Measurements from ENCODE around the gene SHISA6.

DNA sequence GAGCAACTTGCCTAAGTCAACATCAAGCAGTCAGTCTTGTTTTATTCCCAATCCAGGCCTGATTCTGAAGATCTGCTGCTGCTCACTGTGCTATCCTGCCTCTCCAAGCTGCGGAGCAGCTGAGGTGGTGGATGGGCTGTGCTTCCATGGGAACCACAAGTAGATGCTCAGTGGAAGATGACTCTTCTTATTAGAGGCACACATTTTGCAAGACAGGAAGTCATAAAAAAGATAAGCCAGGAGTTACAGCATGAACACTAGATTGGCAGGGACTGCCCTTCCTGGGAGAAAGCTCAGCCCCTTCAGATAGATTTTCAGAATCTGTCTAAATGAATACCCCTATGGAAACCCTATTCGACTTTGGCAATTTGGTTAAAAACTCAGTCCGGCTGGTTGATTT, 143.1 kb downstream of the SHISA6 start:
- TF ChIP-seq FOXM1 (IDR thresholded peaks at IDR 0.05; ENCODE audit: borderline replicate concordance, low read depth), result no peak
- TF ChIP-seq RAD21 (IDR thresholded peaks at IDR 0.05; ENCODE audit: low read depth), result no peak
- TF ChIP-seq, protein P1, sequence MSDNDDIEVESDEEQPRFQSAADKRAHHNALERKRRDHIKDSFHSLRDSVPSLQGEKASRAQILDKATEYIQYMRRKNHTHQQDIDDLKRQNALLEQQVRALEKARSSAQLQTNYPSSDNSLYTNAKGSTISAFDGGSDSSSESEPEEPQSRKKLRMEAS (IDR thresholded peaks at IDR 0.05), result no peak
- TF ChIP-seq EP300 (IDR thresholded peaks at IDR 0.05; ENCODE audit: borderline replicate concordance), result no peak
- no peak for TF ChIP-seq CREB1 (IDR thresholded peaks at IDR 0.05; ENCODE audit: low read depth)
- no peak for TF ChIP-seq YY1 (IDR thresholded peaks at IDR 0.05; ENCODE audit: low read depth)
- no peak for TF ChIP-seq NFIC (IDR thresholded peaks at IDR 0.05)
- TF ChIP-seq, protein P2, sequence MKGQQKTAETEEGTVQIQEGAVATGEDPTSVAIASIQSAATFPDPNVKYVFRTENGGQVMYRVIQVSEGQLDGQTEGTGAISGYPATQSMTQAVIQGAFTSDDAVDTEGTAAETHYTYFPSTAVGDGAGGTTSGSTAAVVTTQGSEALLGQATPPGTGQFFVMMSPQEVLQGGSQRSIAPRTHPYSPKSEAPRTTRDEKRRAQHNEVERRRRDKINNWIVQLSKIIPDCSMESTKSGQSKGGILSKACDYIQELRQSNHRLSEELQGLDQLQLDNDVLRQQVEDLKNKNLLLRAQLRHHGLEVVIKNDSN (IDR thresholded peaks at IDR 0.05), result no peak
- TF ChIP-seq, protein P3, sequence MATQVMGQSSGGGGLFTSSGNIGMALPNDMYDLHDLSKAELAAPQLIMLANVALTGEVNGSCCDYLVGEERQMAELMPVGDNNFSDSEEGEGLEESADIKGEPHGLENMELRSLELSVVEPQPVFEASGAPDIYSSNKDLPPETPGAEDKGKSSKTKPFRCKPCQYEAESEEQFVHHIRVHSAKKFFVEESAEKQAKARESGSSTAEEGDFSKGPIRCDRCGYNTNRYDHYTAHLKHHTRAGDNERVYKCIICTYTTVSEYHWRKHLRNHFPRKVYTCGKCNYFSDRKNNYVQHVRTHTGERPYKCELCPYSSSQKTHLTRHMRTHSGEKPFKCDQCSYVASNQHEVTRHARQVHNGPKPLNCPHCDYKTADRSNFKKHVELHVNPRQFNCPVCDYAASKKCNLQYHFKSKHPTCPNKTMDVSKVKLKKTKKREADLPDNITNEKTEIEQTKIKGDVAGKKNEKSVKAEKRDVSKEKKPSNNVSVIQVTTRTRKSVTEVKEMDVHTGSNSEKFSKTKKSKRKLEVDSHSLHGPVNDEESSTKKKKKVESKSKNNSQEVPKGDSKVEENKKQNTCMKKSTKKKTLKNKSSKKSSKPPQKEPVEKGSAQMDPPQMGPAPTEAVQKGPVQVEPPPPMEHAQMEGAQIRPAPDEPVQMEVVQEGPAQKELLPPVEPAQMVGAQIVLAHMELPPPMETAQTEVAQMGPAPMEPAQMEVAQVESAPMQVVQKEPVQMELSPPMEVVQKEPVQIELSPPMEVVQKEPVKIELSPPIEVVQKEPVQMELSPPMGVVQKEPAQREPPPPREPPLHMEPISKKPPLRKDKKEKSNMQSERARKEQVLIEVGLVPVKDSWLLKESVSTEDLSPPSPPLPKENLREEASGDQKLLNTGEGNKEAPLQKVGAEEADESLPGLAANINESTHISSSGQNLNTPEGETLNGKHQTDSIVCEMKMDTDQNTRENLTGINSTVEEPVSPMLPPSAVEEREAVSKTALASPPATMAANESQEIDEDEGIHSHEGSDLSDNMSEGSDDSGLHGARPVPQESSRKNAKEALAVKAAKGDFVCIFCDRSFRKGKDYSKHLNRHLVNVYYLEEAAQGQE (IDR thresholded peaks at IDR 0.05; ENCODE audit: low read depth), result no peak
- TF ChIP-seq CEBPB (IDR thresholded peaks at IDR 0.05), result no peak
- TF ChIP-seq ZBTB7A (IDR thresholded peaks at IDR 0.05; ENCODE audit: low read depth), result no peak
- no peak for TF ChIP-seq TEAD4 (IDR thresholded peaks at IDR 0.05)
- no peak for TF ChIP-seq TAF1 (IDR thresholded peaks at IDR 0.05; ENCODE audit: low read depth)
- TF ChIP-seq EGR1 (IDR thresholded peaks at IDR 0.05), result no peak

Measured in Ishikawa (cell line).